Fibroblast of lung (primary cell): ENCODE data around the gene LIG4. TPM values are rescaled to one million over a fixed set of nuclear protein-coding genes. Genes with fewer than 3 reads are reported as not detected.

ENCODE experiments used
- DNase-seq, 2 donors: peaks; one replicate each; pipeline versions ENCODE4 v3.0.0 to v3.0.0-alpha.2; 2010; ENCODE audit warnings: low read depth in 2 of 2
- H2AFZ ChIP-seq: 2 replicates; pipeline ENCODE4 v1.5.1; 2012; ENCODE audit warnings: low read length, control low read depth, inconsistent platforms
- H3K27ac ChIP-seq: 2 replicates; pipeline ENCODE4 v1.5.1; 2011; ENCODE audit warnings: low read length, control low read depth; ENCODE audit not compliant: insufficient read depth
- H3K27me3 ChIP-seq: 2 replicates; pipeline ENCODE4 v1.5.1; 2011; ENCODE audit warnings: mild to moderate bottlenecking, low read length; ENCODE audit not compliant: control insufficient read depth, insufficient read depth
- H3K36me3 ChIP-seq: 2 replicates; pipeline ENCODE4 v1.5.1; 2011; ENCODE audit warnings: low read length; ENCODE audit not compliant: control insufficient read depth, insufficient read depth
- H3K4me1 ChIP-seq: 2 replicates; pipeline ENCODE4 v1.5.1; 2011; ENCODE audit warnings: low read length; ENCODE audit not compliant: control insufficient read depth, insufficient read depth; ENCODE audit errors: extremely low read depth
- H3K4me2 ChIP-seq: 2 replicates; pipeline ENCODE4 v1.5.1; 2011; ENCODE audit warnings: low read length, control low read depth; ENCODE audit not compliant: insufficient read depth; ENCODE audit errors: extremely low read depth
- H3K4me3 ChIP-seq, 4 experiments: fragments of 200-600 bp in 1 of 4; sonication (generic) in 1 of 4; replicated peaks in 1 of 4; 2 replicates each; pipeline ENCODE4 v1.5.1; 2011 to 2016; ENCODE audit warnings: low read length in 4 of 4, low read depth in 3 of 4, mild to moderate bottlenecking in 3 of 4, control low read depth in 2 of 4, inconsistent platforms in 1 of 4, mixed read lengths in 1 of 4; ENCODE audit not compliant: insufficient read depth in 1 of 4; ENCODE audit errors: control extremely low read depth in 1 of 4
- H3K79me2 ChIP-seq: 2 replicates; pipeline ENCODE4 v1.5.1; 2012; ENCODE audit warnings: mild to moderate bottlenecking, low read length, inconsistent platforms; ENCODE audit not compliant: control insufficient read depth, insufficient read depth
- H3K9ac ChIP-seq: 2 replicates; pipeline ENCODE4 v1.5.1; 2011; ENCODE audit warnings: mild to moderate bottlenecking, low read length, control low read depth; ENCODE audit not compliant: insufficient read depth
- H3K9me3 ChIP-seq: 2 replicates; pipeline ENCODE4 v1.5.1; 2012; ENCODE audit warnings: low read depth, low read length; ENCODE audit not compliant: control insufficient read depth, insufficient read depth
- H4K20me1 ChIP-seq: 2 replicates; pipeline ENCODE4 v1.5.1; 2011; ENCODE audit warnings: low read length; ENCODE audit not compliant: control insufficient read depth, insufficient read depth; ENCODE audit errors: extremely low read depth
- EZH2 ChIP-seq: IDR thresholded peaks from 2 replicates; pipeline ENCODE4 v1.5.1; 2012; ENCODE audit warnings: low read length, control low read depth, mild to moderate bottlenecking; ENCODE audit errors: missing control alignments
- polyA plus RNA-seq, 2 donors: library from polyadenylated mRNA; depleted of rRNA in 1 of 2; stranded (reverse) in 1 of 2; unstranded in 1 of 2; fragments of >200 nt; gene quantifications; 2 replicates each; pipeline ENCODE4 v1.2.1, GENCODE V29; 2011 to 2012; ENCODE audit warnings: missing spikeins in 1 of 2
- total RNA-seq: library from RNA; depleted of rRNA; stranded (reverse); fragments of >200 nt; gene quantifications from 2 replicates; pipeline ENCODE4 v1.2.1, GENCODE V29; 2014
- TF ChIP-seq, protein P1 (sequence below), 2 donors: IDR thresholded peaks in 1 of 2; conservative IDR thresholded peaks in 1 of 2; 1 replicate in 1 of 2; 2 replicates in 1 of 2; pipeline ENCODE4 v1.5.1; 2011 to 2012; ENCODE audit warnings: low read length in 2 of 2, control low read depth in 1 of 2, inconsistent platforms in 1 of 2, low read depth in 1 of 2, mild to moderate bottlenecking in 1 of 2

LIG4 gene
- total and polyA plus RNA-seq, 2 donors (not counting 1 experiment from before 2014, with no cell fraction given): 9.4 to 11.6 TPM

DNA sequence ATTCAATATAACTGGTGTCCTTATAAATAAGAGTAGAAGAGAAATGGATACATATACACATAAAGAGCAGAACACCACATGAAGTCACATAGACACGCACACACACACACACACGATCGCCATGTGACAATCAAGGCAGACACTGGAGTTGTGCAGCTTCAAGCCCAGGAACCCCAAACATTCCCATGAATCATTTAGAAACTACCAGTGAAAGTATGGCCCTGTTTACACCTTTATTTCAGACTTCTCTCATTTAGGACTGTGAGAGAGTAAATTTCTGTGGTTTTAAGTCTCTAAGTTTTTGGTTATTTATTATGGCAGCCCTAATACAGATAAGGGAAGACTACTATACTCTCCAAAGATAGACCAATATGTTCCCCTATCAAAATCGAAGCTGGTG, 33.8 kb upstream of the LIG4 start:
- no peak overlapping the region for H3K4me3 ChIP-seq
- DNase-seq: no peak
- H4K20me1 ChIP-seq: no peaks in the 10 kb centered on the region
- H3K9ac ChIP-seq: no peak overlapping the region
- no peaks in the 10 kb centered on the region for H3K36me3 ChIP-seq
- no peak for TF ChIP-seq EZH2
- no peak overlapping the region for H3K4me2 ChIP-seq
- no peak overlapping the region for H3K27ac ChIP-seq
- no peaks in the 10 kb centered on the region for H3K9me3 ChIP-seq
- no peaks in the 10 kb centered on the region for H3K4me1 ChIP-seq
- H3K27me3 ChIP-seq: no peaks in the 10 kb centered on the region
- no peak overlapping the region for H2AFZ ChIP-seq
- H3K79me2 ChIP-seq: no peaks in the 10 kb centered on the region

DNA sequence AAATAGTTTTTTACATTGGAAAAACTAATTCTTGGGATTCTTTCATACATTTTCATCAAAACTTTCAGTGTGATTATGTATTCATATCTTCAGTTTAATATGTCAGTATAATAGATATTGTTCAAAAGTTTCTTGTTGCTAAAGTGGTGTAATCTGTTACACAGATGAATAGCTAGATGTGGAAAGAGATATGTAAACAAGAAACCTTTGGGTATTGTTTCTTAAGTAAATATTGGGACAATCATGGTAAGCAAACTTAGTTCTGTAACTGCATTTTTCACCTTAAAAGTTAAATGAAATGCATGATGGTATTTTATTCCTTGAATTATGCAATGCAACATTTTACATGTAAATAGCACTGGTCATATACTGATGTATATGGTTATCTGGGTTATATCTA, 15.0 kb upstream of the LIG4 start:
- Histone ChIP-seq H3K27me3 (no peaks in the 10 kb centered on the region), H4K20me1 (no peaks in the 10 kb centered on the region), H3K36me3 (no peaks in the 10 kb centered on the region), H3K4me2 (no peak overlapping the region), H3K79me2 (peaks cover 17% of the 10 kb centered on the region), H3K27ac (no peak overlapping the region), H3K9me3 (no peaks in the 10 kb centered on the region), H3K4me1 (no peaks in the 10 kb centered on the region), H2AFZ (no peak overlapping the region), H3K9ac (no peak overlapping the region), H3K4me3 (no peak overlapping the region)
- no peak for DNase-seq
- TF ChIP-seq EZH2: no peak
- TF ChIP-seq, protein P1, sequence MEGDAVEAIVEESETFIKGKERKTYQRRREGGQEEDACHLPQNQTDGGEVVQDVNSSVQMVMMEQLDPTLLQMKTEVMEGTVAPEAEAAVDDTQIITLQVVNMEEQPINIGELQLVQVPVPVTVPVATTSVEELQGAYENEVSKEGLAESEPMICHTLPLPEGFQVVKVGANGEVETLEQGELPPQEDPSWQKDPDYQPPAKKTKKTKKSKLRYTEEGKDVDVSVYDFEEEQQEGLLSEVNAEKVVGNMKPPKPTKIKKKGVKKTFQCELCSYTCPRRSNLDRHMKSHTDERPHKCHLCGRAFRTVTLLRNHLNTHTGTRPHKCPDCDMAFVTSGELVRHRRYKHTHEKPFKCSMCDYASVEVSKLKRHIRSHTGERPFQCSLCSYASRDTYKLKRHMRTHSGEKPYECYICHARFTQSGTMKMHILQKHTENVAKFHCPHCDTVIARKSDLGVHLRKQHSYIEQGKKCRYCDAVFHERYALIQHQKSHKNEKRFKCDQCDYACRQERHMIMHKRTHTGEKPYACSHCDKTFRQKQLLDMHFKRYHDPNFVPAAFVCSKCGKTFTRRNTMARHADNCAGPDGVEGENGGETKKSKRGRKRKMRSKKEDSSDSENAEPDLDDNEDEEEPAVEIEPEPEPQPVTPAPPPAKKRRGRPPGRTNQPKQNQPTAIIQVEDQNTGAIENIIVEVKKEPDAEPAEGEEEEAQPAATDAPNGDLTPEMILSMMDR (conservative IDR thresholded peaks at IDR 0.05 in 1 of 2, IDR thresholded peaks at IDR 0.05 in 1 of 2; ENCODE audit: low read depth in 1 of 2, low read length in 2 of 2): no peak

DNA sequence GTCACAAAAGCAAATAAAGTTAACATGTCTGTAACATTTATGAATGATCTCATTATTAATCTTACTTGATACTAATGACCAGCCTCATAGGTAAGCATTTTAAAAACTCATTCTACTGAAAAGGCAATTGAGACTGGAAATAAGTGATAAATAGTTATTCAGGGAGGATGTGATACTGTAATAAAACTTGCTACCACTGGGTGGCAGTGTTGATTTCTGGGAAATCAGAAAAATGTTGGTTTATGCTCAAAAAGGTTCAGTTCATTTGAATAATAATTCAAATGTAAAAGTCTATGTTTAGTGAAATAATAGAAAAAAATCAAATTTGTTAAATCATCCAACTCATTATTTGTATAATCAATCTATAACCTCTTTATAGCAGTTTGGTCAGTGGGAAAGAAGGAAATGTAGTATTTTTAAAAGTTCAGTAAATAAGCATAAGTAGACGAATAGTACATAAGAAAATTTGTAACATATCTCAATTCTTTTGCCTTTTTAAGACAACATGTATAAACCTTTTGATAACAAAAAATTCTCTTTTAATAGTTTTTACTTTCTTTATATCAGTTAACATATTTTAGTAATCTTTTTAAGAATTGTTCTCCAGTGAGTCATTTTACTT, 12.4 kb upstream of the LIG4 start:
- TF ChIP-seq EZH2: no peak
- TF ChIP-seq, protein P1 (conservative IDR thresholded peaks at IDR 0.05 in 1 of 2, IDR thresholded peaks at IDR 0.05 in 1 of 2; ENCODE audit: low read depth in 1 of 2, low read length in 2 of 2): peak; percentile 49 to 75
- no peak overlapping the region for H2AFZ ChIP-seq
- no peaks in the 10 kb centered on the region for H3K27me3 ChIP-seq
- no peak overlapping the region for H3K4me2 ChIP-seq
- no peaks in the 10 kb centered on the region for H3K36me3 ChIP-seq
- no peak overlapping the region for H3K4me3 ChIP-seq
- H3K79me2 ChIP-seq: peaks cover 31% of the 10 kb centered on the region
- DNase-seq: peak; percentile 18 to 57
- no peaks in the 10 kb centered on the region for H3K4me1 ChIP-seq
- H4K20me1 ChIP-seq: no peaks in the 10 kb centered on the region
- H3K9me3 ChIP-seq: no peaks in the 10 kb centered on the region
- H3K27ac ChIP-seq: no peak overlapping the region
- H3K9ac ChIP-seq: no peak overlapping the region
